Stimulated activated CD4-positive, alpha-beta T cell treated with anti-CD3 and anti-CD28 coated beads, TNF-alpha, amount 100 ng/mL, for 24 hours (primary cell): ENCODE results near the gene EXT2.

ENCODE experiments used
- DNase-seq, 3 experiments: peaks; one replicate each; pipeline ENCODE4 v3.0.0-alpha.2; 2020; ENCODE audit warnings: low read depth in 3 of 3

Gene EXT2

DNA sequence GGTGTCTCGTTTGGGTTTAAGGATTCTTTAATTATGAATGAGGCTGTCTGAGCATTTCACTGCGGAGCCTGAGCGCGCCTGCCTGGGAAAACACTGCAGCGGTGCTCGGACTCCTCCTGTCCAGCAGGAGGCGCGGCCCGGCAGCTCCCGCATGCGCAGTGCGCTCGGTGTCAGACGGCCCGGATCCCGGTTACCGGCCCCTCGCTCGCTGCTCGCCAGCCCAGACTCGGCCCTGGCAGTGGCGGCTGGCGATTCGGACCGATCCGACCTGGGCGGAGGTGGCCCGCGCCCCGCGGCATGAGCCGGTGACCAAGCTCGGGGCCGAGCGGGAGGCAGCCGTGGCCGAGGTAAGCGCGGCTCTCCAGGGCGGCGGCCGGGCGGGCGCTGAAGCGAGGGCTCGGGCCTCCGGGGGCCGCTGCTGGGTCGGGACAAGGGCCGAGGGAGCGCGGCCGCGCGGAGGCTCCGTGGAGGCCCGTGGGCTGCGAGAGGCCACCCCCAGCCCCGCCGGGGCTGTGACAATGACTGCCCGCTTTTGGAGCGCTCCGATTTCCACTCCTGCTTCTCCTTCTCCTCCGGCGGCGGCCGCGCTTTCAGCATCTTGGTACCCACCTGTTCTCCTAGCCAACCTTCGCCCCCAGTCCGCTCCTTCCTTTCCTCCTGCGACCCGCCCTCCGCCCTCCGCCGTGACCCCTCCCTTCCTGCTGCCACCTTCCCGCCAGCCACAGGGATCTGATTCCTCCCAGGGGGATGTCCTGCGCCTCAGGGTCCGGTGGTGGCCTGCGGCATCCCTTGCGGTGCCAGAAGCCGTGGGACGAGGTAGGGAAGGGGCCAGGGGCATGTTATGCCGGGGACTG lies at the start of gene EXT2:
TSS of gene EXT2 (plus strand) at position 173 of the 854 bp plus-strand sequence. CDS start 12,035 bp downstream, outside the sequence.
- DNase-seq, result peak; percentile 69 to 85 (median 82)

DNA sequence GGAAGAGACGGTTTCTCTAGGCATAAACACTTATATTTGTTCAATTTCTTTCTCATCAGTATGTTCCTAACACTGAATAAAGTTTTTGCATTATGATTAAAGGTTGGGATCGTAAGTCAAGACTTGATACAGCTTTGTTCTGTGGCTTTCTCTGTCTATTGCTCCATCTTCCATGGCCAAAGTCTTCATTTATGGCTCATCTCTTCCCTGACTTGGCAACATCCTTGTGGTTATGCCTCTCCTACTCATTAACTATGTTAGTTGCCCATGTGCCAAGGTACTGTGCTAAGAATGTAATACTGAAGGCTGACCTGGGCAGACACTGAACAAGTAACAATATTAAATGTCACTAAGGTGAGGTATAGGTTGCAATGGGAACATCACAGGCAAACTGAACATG lies 49.3 kb upstream of the EXT2 start:
- DNase-seq, result no peak

DNA sequence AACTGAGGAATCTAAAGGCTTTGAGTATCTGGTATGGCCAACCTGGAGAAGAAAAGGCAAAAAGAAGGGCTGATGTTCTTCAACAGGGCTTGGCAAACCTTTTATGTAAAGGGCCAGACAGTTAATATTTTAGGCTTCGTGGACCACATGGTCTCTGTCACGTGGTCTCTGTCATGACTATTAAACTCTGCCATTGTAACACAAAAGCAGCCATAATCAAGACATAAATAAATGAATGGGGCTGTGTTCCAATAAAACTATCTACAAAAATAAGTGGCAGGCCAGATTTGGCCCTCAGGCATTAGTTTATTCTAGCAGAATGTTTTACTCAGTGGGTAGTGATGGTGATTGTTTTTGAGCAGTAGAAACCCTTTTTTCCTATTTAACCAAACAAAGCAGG lies 48.2 kb upstream of the EXT2 start:
- DNase-seq, result no peak

DNA sequence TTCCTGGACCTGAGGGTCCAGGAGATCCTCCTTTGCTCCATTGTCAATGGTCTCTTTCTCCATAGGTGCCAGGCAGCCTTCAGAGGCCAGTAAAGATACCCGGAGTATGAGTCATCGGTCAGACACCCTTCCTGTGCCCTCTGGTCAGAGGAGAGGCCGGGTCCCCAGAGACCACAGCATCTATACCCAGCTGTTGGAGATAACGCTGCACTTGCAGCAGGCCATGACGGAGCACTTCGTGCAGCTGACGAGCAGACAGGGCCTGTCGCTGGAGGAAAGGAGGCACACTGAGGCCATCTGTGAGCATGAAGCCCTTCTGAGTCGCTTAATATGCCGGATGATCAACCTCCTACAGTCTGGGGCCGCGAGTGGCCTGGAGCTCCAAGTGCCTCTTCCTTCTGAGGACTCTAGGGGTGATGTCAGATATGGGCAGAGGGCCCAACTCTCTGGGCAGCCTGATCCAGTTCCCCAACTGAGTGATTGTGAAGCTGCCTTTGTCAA lies 47.5 kb upstream of the EXT2 start, which contains the start of gene ACCSL:
TSS of gene ACCSL (plus strand) at position 51 of the 501 bp plus-strand sequence. CDS start at position 107, 56 bp downstream.
- no peak for DNase-seq

DNA sequence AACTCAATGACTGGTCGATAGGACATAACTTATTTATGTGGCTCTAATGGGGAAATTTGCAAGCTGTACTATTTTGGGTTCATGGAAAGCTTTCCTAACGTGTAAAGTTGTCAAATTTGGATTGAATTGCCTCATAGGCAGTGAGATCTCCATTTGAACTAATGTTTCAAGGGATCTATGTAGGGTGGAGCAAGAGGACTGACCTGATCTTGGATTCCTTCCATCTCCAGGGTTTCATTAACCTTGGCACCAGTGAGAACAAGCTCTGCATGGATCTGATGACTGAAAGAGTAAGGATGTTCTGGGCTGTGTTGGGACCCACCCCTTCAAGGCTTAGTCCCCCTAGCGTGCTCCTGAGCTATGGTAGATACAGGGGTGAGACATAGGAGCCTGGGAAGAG lies 45.6 kb upstream of the EXT2 start:
- no peak for DNase-seq

DNA sequence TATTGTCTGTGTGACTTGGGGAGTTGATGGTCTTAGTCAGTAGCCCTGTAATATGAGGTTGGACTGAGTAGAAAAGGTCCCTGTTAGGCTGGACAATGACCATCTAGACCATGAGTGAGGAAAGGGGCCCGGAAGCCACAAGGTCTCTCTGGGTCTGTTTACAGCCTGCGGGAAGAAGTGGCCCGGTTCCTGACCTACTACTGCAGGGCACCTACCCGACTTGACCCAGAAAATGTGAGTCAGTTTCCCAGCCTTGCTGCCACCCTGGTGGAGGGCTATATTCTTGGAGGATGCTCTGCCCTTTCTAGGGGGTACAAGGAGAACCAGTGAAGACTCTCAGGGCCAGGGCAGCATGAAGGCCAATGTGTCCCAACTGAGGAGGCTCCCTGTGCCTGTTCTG lies 44.3 kb upstream of the EXT2 start:
- no peak for DNase-seq

DNA sequence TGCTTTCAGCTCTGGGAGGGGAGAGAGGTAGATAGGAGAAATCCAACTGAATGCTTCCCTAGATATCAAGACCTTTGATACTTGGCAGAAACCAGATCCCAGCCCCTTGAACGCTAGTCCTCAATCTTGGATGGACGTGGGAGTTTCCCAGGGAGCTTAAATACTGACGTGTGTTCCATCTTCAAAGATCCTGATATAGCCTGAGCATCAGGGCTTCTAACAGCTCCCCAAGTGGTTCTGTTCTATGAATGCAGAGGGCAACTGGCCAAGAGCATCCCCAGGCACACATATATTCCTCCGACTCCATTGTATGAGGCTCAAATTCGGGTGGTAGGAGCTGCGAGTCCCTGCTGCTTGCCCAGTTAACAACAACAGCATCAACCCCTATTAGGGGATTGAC lies 38.1 kb upstream of the EXT2 start:
- DNase-seq, result no peak

DNA sequence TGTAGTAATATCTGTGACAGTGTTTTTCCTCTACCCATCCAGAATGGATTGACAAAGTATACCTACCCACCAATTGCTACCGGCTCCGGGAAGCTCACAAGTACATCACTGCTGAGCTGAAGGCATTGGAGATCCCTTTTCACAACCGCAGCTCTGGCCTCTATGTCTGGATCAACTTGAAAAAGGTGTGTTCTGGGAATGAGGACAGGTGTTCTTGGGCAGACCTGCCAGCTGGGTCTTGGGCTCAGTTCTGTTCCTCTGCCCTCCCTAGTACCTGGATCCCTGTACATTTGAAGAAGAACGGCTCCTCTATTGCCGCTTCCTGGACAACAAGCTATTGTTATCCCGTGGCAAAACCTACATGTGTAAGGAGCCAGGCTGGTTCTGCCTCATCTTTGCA lies 37.2 kb upstream of the EXT2 start:
- DNase-seq, result no peak

DNA sequence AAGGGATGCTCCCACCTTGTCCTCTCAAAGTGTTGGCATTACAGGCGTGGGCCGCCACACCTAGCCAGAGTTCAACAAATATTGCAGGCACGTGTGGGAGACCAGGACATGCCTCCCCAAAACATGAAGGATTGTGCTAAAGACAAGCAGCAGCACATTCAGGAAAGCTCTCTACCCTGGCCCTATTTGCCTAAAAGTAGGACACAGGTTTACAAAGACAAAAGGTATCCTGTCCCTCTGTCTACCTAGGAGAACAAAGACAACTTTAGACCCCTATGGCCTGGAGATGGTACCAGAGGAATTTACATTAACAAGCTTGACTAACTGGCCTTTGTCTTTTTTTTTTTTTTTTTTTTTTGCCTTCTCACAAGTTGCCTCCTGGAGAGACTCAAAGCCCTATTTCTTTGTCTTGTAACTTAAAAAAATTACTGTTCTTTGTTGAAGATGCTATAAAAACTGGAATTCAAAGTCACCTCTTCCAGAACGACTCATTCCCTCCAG lies 30.3 kb upstream of the EXT2 start:
- no peak for DNase-seq

DNA sequence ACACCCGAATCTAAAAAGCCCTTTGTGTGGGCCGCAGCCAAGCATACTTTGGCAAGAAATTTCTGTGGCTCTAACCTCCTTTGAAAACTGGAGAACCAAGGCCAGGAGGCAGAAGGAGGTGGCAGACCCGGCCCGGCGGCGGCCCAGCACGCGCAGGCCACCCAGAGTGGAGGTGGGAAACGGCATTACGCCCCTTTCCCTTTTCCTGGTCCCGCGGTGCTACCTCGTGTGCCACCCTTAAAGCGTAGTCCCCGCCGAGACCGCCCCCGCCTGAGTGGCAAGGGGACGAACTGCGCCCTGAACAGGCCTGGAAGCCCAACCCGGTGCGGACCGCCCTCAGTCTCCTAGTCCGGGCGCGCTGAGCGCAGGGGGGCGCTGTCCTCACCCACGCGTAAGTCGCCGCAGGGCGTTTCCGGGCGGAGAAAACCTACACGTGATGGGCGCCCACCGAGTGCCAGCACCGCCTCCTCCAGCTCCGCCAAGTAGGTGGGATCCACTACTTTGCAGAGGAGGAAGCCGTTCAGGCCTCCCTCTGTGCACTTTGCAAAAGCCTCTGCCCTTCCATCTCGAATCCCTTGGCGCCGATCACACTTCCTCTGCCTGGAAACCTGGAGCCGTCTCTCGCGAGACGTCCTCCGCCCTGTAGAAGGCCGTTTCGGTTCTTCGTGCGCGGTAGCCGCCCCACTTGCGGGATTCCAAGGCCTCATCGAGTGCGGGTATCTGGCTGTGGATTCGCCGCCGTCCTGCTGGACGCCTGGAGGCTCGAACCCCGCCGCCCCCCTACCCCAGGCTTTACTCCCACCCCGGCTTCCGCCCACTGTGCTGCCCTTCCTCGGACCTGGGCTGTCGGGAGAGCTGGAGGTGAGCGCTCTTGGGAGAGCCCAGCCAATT lies 29.4 kb upstream of the EXT2 start, which contains the start of gene ACCS:
TSS of gene ACCS (plus strand) at position 430 of the 891 bp plus-strand sequence. CDS start 1,358 bp downstream, outside the sequence.
- peak; percentile 61 to 83 (median 70) for DNase-seq

DNA sequence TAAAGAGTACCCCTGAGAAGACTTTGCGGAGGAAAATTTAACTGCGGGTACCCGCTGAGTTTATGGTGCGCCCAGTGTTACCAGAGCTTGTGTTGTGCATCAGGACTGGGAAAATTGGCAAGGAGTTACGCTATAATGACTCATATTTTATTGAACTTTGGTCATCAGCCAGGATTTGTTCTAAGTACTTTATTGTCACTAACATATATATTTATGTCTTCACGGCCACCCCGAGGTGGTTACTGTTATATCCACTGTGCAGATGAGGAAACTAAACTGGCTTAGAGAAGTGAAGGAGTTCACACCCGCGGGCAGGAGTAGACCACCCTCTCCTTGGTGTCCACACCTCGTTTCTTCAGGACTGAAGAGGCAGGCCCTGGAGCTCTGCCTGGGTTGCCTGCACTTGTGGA lies 28.7 kb upstream of the EXT2 start:
- DNase-seq, result peak in 1 of 3 experiments; percentile 1

DNA sequence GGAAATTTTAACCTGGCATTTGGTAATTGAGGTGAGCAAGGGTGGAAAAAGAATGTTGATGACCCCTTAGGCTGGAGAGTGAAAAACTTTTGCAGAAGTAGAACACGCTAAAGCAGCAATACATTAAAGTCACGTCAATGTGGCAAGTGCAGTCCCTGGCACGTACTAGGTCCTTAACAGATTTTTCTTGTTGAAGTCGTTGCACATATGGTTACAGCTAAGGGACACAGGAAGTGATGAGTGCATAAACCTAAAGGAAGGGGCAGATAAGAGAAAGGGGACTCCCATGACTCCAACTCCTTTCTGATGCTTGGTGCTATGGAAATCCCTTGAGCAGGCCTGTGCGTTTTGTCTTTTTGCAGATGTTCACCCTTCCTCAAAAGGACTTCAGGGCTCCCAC lies 28.2 kb upstream of the EXT2 start:
- DNase-seq, result no peak

DNA sequence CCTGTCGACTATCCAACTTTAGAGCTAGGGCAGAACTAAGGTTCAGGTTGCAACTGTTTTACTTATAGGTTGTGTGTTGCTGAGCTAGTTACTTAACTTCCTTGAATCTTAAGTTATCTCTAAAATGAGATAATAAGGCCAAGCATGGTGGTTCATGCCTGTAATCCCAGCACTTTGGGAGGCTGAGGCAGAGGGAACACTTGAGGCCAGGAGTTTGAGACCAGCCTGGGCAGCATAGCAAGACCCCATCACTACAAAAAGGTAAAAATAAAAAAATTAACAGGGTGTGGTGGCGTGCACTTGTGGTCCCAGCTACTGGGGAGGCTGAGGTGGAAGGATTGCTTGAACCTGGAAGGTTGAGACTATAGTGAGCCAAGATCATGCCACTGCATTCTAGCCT lies 27.3 kb upstream of the EXT2 start:
- DNase-seq, result no peak

DNA sequence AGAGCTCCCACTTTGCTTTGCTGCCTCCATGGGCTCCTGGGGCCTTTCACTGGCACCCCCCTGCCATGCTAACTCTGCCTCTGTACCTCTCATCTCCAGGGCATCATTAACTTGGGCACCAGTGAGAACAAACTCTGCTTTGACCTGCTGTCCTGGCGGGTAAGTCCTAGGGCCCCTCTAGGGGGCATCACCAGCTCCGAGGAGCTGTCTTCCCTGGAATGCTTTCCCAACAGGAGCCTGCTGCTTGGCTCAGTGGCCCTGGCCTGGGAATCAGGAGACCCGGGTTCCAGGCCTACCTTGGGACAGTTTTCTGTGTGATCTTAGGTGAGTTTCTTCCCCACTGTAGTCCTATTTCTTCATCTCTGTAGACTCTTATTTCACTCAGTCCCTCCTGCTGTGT lies 24.3 kb upstream of the EXT2 start:
- no peak for DNase-seq

DNA sequence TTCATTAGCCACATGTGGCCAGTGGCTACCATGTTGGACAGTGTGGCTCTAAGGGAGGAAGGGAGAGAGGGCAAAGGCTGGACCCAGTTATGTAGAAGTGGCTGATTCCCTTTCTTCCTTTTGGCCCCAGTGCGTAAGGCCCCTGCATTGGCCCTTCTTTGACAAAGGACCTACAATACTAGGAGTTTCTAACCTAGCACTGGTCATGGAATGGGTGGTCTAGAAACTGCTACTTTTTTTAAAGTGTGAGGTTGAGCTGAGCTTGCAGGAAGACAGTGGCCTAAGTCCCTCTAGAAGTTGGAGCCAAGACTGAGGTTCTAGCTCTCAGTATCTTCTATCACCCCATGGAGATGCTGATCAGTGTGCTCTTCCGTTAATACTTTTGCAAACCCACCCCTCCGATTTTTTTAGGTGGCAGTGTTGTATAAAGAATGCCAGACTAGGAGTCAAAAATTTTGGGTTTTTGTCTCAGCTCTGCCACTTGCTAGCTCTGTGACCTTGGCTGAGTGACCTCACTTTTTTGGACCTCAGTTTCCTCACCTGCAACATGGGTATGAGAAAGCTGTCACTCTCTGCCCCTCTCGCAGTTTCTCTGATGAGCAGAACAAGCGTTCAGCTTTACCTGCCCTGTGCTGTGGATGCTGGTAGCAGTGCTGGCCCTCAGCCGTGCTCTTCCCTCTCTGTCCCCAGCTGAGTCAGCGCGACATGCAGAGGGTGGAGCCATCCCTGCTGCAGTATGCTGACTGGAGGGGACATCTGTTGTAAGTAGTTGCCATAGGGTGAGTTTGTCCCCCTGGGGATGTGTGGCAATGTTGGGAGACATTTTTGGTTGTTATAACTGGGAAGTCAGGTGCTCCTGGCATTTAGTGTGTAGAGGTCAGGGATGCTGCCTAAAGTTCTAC lies 22.5 kb upstream of the EXT2 start:
- no peak for DNase-seq

DNA sequence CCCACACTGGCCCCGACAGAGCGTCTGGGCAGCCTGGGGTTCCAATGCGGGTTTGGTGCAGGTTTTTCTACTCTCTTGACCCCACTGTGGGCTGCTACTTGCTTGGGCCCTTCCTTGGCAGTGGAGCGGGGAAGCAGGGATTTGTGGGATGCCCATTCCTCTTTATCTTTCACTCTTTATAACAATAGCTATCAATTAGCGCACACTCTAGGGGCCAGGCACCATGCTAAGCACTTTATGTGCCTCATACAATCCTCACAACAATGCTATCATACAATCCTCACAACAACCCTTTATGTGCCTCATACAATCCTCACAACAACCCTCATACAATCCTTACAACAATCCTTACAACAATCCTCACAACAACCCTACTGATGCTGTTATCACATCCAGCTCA lies 16.7 kb upstream of the EXT2 start:
- no peak for DNase-seq

DNA sequence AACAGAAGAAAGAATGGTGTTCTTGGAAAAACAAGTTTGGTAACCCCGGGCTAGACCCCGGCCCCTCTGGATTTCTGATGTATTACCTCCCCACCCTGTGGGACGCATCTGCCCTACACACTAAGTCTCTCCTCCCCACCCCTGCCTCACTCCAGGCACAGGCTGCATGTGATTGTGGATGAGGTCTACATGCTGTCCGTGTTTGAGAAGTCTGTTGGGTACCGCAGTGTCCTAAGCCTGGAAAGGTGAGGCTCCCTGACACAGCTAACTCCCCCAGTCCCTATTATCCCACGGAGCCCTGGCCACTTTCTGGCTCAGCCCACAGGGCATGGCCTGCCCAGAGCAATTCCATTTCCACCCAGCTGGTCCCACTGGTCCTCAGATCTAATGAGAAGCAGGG lies 16.1 kb upstream of the EXT2 start:
- no peak for DNase-seq

DNA sequence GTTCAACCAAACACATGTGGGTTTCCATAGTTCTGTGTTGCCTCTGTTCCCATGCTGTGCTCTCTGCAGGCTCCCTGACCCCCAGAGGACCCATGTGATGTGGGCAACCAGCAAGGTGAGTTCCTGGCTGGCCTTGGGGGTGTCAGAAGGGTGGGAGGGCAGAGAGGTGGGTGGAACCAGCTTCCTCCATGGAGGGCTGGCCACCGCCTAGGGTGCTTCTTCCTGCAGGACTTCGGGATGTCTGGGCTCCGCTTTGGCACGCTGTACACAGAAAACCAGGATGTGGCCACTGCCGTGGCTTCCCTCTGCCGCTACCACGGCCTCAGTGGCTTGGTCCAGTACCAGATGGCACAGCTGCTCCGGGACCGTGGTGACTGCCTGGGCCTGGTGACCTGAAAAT lies 14.5 kb upstream of the EXT2 start:
- no peak for DNase-seq

DNA sequence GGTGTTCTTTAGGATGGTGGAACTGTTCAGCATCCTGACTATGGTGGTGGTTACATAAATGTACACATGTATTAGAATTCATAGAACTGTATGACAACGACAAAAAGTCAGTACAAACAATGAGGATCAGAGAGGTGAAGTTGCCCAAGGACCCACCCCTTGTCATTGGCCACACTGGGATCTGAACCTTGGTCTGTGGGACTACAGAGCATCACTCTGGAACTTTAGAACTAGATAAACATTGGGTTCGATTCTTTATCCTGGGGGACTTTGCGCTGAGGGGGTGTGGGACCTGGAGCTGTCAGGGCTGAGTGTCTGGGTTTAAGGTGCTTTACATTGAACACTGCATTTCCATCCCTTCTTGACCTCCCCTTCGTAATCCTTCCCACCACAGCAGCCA lies 12.8 kb upstream of the EXT2 start:
- no peak for DNase-seq

DNA sequence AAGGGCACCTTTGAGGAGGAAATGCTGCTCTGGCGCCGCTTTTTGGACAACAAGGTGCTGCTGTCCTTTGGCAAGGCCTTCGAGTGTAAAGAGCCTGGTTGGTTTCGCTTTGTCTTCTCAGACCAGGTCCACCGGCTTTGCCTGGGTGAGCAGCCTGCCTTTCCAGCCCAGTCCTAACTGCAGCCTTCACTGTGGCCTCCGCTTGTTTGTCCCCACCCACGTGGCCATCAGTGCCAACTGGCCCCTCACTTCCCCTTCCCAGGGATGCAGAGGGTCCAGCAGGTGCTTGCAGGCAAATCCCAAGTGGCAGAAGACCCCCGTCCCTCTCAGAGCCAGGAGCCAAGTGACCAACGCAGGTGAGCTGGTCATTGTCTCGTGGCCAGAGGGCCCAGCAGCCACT lies 12.0 kb upstream of the EXT2 start:
- no peak for DNase-seq

DNA sequence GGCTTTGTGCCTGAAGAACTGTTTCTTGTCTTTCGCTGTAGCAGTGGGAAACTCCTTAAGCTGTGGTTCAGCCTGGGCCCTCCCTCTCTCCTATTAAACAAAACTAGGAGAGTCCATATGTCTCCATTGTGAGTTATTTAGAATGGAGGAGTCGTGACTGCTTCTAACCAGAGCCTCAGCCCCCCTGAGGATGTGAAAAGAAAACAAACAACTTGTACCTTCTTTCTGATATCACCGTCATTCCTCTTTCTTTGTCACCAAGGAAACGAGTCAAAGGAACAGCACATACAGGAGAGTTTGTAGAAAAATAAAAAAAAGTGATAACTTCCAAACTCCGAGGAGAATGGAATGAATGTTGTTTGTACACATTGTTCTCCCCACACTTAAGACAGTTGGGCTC lies 11.6 kb upstream of the EXT2 start:
- no peak for DNase-seq
